ENCODE data around the gene ZACN.

GRCh38 chr17:76092526-76093413 lies 13.8 kb downstream of the ZACN start:
- TF ChIP-seq CTCF (IDR thresholded peaks at IDR 0.05): no peak
- TF ChIP-seq POLR2A (IDR thresholded peaks at IDR 0.05): no peak

Data from esophagus squamous epithelium (tissue), 4 donors.